HUES64 (cell line): ENCODE results near the gene RAB19. TPM values are rescaled to one million over a fixed set of nuclear protein-coding genes. Genes with fewer than 3 reads are reported as not detected.

Experiments
- H3K27ac ChIP-seq: 2 replicates; pipeline ENCODE4 v1.7.0; 2013; ENCODE audit warnings: low read depth, low read length, inconsistent platforms
- H3K27me3 ChIP-seq: 2 replicates; pipeline ENCODE4 v1.6.1; 2013; ENCODE audit warnings: mild to moderate bottlenecking, low read length; ENCODE audit not compliant: insufficient read depth
- H3K36me3 ChIP-seq: 2 replicates; pipeline ENCODE4 v1.6.1; 2013; ENCODE audit warnings: mild to moderate bottlenecking, low read length; ENCODE audit not compliant: insufficient read depth
- H3K4me1 ChIP-seq: 2 replicates; pipeline ENCODE4 v1.6.1; 2013; ENCODE audit warnings: mild to moderate bottlenecking, low read length, moderate library complexity; ENCODE audit not compliant: insufficient read depth
- H3K4me3 ChIP-seq: 2 replicates; pipeline ENCODE4 v1.5.1; 2013; ENCODE audit warnings: mild to moderate bottlenecking, low read length, moderate library complexity
- H3K9ac ChIP-seq: 2 replicates; pipeline ENCODE4 v1.6.1; 2013; ENCODE audit warnings: mild to moderate bottlenecking, low read depth, low read length
- H3K9me3 ChIP-seq: 2 replicates; pipeline ENCODE4 v1.6.1; 2013; ENCODE audit warnings: low read depth, low read length; ENCODE audit not compliant: insufficient read depth
- WGBS: fragments of 150-250, 120-280 bp; methylation state at CpG from one replicate; pipeline ENCODE4 v1.1.7; 2013; ENCODE audit warnings: missing lambda C conversion rate; 5-methylcytosine and 5-hydroxymethylcytosine counted together
- polyA plus RNA-seq, 2 experiments: library from polyadenylated mRNA; stranded (reverse); fragments of 50-300 nt; gene quantifications; one replicate each; pipeline ENCODE4 v1.2.3, GENCODE V29; 2013

Gene RAB19
- polyA plus RNA-seq (2013, experiment 1 of 2) = 2.1 TPM
- 3.0 TPM for polyA plus RNA-seq (2013, experiment 2 of 2)

GRCh38 chr7:140403878-140404564, at the start of gene RAB19:
RAB19 (plus strand) TSS chr7:140404058; CDS start chr7:140407647, 3,589 bp downstream.
- no peaks in the 10 kb centered on the region for H3K27me3 ChIP-seq
- H3K27ac ChIP-seq = no peak within 1 kb of the TSS
- H3K4me3 ChIP-seq = peak within 1 kb of the TSS; percentile 60
- peak within 1 kb of the TSS; percentile 54 for H3K9ac ChIP-seq
- H3K4me1 ChIP-seq = peaks cover 7% of the 10 kb centered on the region; the same call in 1 of the 2 replicates
- 25% methylated on average over 22 of the region's 22 CpGs for WGBS
- 0 out of 2 replicates have a peak, but pooled peaks cover 4% of the 10 kb centered on the region for H3K36me3 ChIP-seq
- no peaks in the 10 kb centered on the region for H3K9me3 ChIP-seq

- Histone ChIP-seq H3K9me3 (no peaks in the 10 kb centered on the region), H3K9ac (no peak overlapping the region), H3K4me3 (no peak overlapping the region), H3K36me3 (peaks cover 50% of the 10 kb centered on the region), H3K27ac (no peak overlapping the region), H3K4me1 (no peaks in the 10 kb centered on the region), H3K27me3 (no peaks in the 10 kb centered on the region)
- WGBS = 98% methylated on average over 3 of the region's 3 CpGs
These were observed 45.8 kb upstream of the RAB19 start for GRCh38 chr7:140358024-140358411.

- Histone ChIP-seq H3K27me3 (no peaks in the 10 kb centered on the region), H3K27ac (no peak overlapping the region), H3K9ac (no peak overlapping the region), H3K36me3 (peaks cover 46% of the 10 kb centered on the region), H3K4me1 (no peaks in the 10 kb centered on the region), H3K4me3 (no peak overlapping the region), H3K9me3 (no peaks in the 10 kb centered on the region)
- 95% methylated on average over 10 of the region's 10 CpGs for WGBS
These were observed 45.3 kb upstream of the RAB19 start for GRCh38 chr7:140358412-140359051.

GRCh38 chr7:140360697-140361229, 43.1 kb upstream of the RAB19 start:
- peaks cover 43% of the 10 kb centered on the region for H3K36me3 ChIP-seq
- no peak overlapping the region for H3K4me3 ChIP-seq
- no peak overlapping the region for H3K27ac ChIP-seq
- no peaks in the 10 kb centered on the region for H3K27me3 ChIP-seq
- no peaks in the 10 kb centered on the region for H3K9me3 ChIP-seq
- 95% methylated on average over 4 of the region's 6 CpGs for WGBS
- H3K4me1 ChIP-seq = no peaks in the 10 kb centered on the region
- H3K9ac ChIP-seq = no peak overlapping the region

- H3K27ac ChIP-seq = no peak overlapping the region
- no peak overlapping the region for H3K9ac ChIP-seq
- WGBS = 96% methylated on average over 2 of the region's 3 CpGs
- H3K36me3 ChIP-seq = peaks cover 40% of the 10 kb centered on the region
- H3K4me3 ChIP-seq = no peak overlapping the region
- H3K27me3 ChIP-seq = no peaks in the 10 kb centered on the region
- H3K4me1 ChIP-seq = no peaks in the 10 kb centered on the region
- H3K9me3 ChIP-seq = no peaks in the 10 kb centered on the region
These were observed 39.0 kb upstream of the RAB19 start for GRCh38 chr7:140364819-140365218.

GRCh38 chr7:140367528-140367927, 36.3 kb upstream of the RAB19 start:
- H3K27me3 ChIP-seq = no peaks in the 10 kb centered on the region
- peaks cover 36% of the 10 kb centered on the region for H3K36me3 ChIP-seq
- H3K9ac ChIP-seq = no peak overlapping the region
- H3K4me1 ChIP-seq = no peaks in the 10 kb centered on the region
- H3K27ac ChIP-seq = no peak overlapping the region
- H3K9me3 ChIP-seq = no peaks in the 10 kb centered on the region
- H3K4me3 ChIP-seq = no peak overlapping the region
- 83% methylated on average over 9 of the region's 9 CpGs for WGBS

GRCh38 chr7:140369294-140369693, 34.6 kb upstream of the RAB19 start:
- Histone ChIP-seq H3K27me3 (no peaks in the 10 kb centered on the region), H3K4me1 (no peaks in the 10 kb centered on the region), H3K9ac (no peak overlapping the region), H3K9me3 (no peaks in the 10 kb centered on the region), H3K4me3 (no peak overlapping the region), H3K27ac (no peak overlapping the region), H3K36me3 (peaks cover 37% of the 10 kb centered on the region)
- WGBS = 99% methylated on average over 3 of the region's 4 CpGs

- no peaks in the 10 kb centered on the region for H3K9me3 ChIP-seq
- H3K36me3 ChIP-seq = peaks cover 53% of the 10 kb centered on the region
- no peak overlapping the region for H3K4me3 ChIP-seq
- no peaks in the 10 kb centered on the region for H3K27me3 ChIP-seq
- no peak overlapping the region for H3K27ac ChIP-seq
- 96% methylated on average over 9 of the region's 9 CpGs for WGBS
- H3K9ac ChIP-seq = no peak overlapping the region
- no peaks in the 10 kb centered on the region for H3K4me1 ChIP-seq
These were observed 28.5 kb upstream of the RAB19 start for GRCh38 chr7:140375323-140375722.

- no peak overlapping the region for H3K27ac ChIP-seq
- no peak overlapping the region for H3K9ac ChIP-seq
- 97% methylated on average over 8 of the region's 8 CpGs for WGBS
- no peaks in the 10 kb centered on the region for H3K4me1 ChIP-seq
- no peaks in the 10 kb centered on the region for H3K9me3 ChIP-seq
- H3K27me3 ChIP-seq = no peaks in the 10 kb centered on the region
- no peak overlapping the region for H3K4me3 ChIP-seq
- H3K36me3 ChIP-seq = peaks cover 57% of the 10 kb centered on the region
These were observed 27.7 kb upstream of the RAB19 start for GRCh38 chr7:140375892-140376730.

GRCh38 chr7:140383954-140384713, 19.7 kb upstream of the RAB19 start:
- Histone ChIP-seq H3K27ac (no peak overlapping the region), H3K9ac (no peak overlapping the region), H3K36me3 (peaks cover 30% of the 10 kb centered on the region), H3K27me3 (no peaks in the 10 kb centered on the region), H3K9me3 (no peaks in the 10 kb centered on the region), H3K4me3 (no peak overlapping the region), H3K4me1 (peaks cover under 1% of the 10 kb centered on the region; the same call in 1 of the 2 replicates)
- WGBS = 98% methylated on average over 4 of the region's 6 CpGs
